Vagina (tissue), 2 donors: ENCODE data around the gene NUP54.

Source experiments
- CTCF ChIP-seq, 3 experiments: fragments of 450-650 bp in 2 of 3; fragments of 200-600 bp in 1 of 3; sonication (generic) in 1 of 3; IDR thresholded peaks; one replicate each; pipeline ENCODE4 v1.5.1; 2017 to 2019; ENCODE audit warnings: antibody characterized with exemption in 3 of 3, mild to moderate bottlenecking in 2 of 3, moderate library complexity in 2 of 3
- POLR2A ChIP-seq, 2 donors: fragments of 450-650 bp; IDR thresholded peaks; one replicate each; pipeline ENCODE4 v1.6.1; 2017; ENCODE audit warnings: antibody characterized with exemption in 2 of 2, mild to moderate bottlenecking in 2 of 2, moderate library complexity in 2 of 2
- POLR2AphosphoS5 ChIP-seq, 2 donors: sonication (generic); formaldehyde crosslinking; IDR thresholded peaks; one replicate each; pipeline ENCODE4 v1.9.0; 2017; ENCODE audit warnings: antibody characterized with exemption in 2 of 2, mild to moderate bottlenecking in 2 of 2, low read depth in 1 of 2; ENCODE audit not compliant: insufficient read depth in 1 of 2

GRCh38 chr4:76078033-76078613 lies 70.1 kb downstream of the NUP54 start:
- no peak for TF ChIP-seq CTCF (IDR thresholded peaks at IDR 0.05)
- no peak for TF ChIP-seq POLR2AphosphoS5 (IDR thresholded peaks at IDR 0.05; ENCODE audit: insufficient read depth in 1 of 2, low read depth in 1 of 2)
- no peak for TF ChIP-seq POLR2A (IDR thresholded peaks at IDR 0.05)
